Mucosa of descending colon (tissue), 3 donors: ENCODE measurements around the gene BTBD8. TPM values are rescaled to one million over a fixed set of nuclear protein-coding genes. Genes with fewer than 3 reads are reported as not detected.

Experiments
- ATAC-seq: fragments of 200-7000 bp; cut with Tn5 transposase; one replicate; pipeline ENCODE4 v1.9.1; 2020; ENCODE audit warnings: mild to moderate bottlenecking, moderate library complexity
- DNase-seq, 3 donors: peaks; one replicate each; pipeline ENCODE4 v3.0.0-alpha.2; 2020
- H3K36me3 ChIP-seq: fragments of 200-600 bp; one replicate; pipeline ENCODE4 v1.8.0; 2021; ENCODE audit warnings: low read depth, mild to moderate bottlenecking
- H3K4me1 ChIP-seq: fragments of 200-600 bp; one replicate; pipeline ENCODE4 v1.8.0; 2021; ENCODE audit warnings: low read depth, mild to moderate bottlenecking
- H3K4me3 ChIP-seq: fragments of 200-600 bp; one replicate; pipeline ENCODE4 v1.8.0; 2021; ENCODE audit warnings: mild to moderate bottlenecking
- H3K9me3 ChIP-seq: fragments of 200-600 bp; one replicate; pipeline ENCODE4 v1.8.0; 2021; ENCODE audit warnings: mild to moderate bottlenecking
- CTCF ChIP-seq: fragments of 200-600 bp; IDR thresholded peaks from one replicate; pipeline ENCODE4 v1.8.0; 2022; ENCODE audit warnings: antibody characterized with exemption, mild to moderate bottlenecking
- intact Hi-C, 2 donors: fragments of 100-400 bp; cut with DNase I in 1 of 2; cut with micrococcal nuclease in 1 of 2; formaldehyde crosslinking; loops; one replicate each; pipeline versions ENCODE4 v1.11.0 to v1.11.1; 2022; cut with DNase I, micrococcal nuclease
- total RNA-seq, 3 donors: library from RNA; stranded (reverse); fragmentation: NEBNext Ultra II Directional in 2 of 3; extraction: Animal tissue kit (Norgen Biotek cat#: 25700) in 2 of 3; gene quantifications; one replicate each; pipeline versions ENCODE4 v1.2.1 to v1.2.4, GENCODE V29; 2021 to 2023
- donor health status: DM: no; HTN: no; CAD: no; lungs with moderate emphysema.
- donor health status: DM: no; HTN: no; CAD: no.
- donor health status: DM: no; HTN: yes; CAD: no.

BTBD8 gene
- total RNA-seq, 3 donors from 2014 or later: 3.5 to 8.0 (median 7.1) TPM

DNA sequence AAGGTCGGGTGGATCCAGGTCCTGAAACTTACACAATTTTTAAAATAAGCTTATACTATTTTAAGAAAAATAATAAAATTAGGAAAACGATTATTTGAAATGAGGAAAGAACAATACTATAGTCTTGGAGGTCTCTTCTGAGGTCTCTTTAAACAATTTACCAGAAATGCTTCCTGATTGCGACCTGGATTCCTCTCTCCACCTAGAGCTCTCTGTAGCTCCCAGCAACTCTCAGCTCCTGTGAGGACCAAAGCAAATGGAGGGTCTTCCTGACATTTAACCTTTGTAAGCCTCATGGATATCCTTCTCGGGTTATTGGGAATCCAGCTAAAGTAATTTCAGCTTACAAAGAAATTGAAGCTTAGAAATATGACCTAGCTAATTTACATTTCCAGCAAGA is 886 bp downstream of the BTBD8 start:
- Histone ChIP-seq H3K9me3 (peaks cover 16% of the 10 kb centered on the region), H3K4me1 (no peaks in the 10 kb centered on the region), H3K4me3 (peak overlapping the region; percentile 56), H3K36me3 (no peaks in the 10 kb centered on the region)
- no peak for TF ChIP-seq CTCF
- ATAC-seq (no peak), DNase-seq (no peak)
- intact Hi-C loops: no loop called here

DNA sequence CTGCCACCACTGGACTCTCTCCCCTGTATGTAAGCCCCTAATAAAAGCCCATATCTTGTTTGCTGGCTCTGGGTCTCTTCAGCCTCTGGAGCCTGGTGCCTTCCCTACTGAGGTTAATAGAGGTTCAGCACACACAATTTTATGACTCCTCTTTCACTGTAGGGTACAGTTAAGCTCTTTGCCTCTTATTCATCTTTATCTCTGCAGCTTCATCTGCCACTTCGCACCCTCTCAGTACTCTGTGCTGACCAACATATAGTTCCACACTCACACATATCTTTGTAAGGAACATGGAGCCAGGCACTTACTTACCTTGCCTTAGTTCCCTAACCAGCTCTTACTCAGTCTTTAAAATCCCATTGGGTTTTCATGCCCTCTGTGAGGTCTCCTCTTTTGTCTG is 4.5 kb downstream of the BTBD8 start:
- DNase-seq (no peak), ATAC-seq (no peak)
- no peak overlapping the region for H3K4me3 ChIP-seq
- peaks cover 24% of the 10 kb centered on the region for H3K9me3 ChIP-seq
- no peak for TF ChIP-seq CTCF
- H3K4me1 ChIP-seq: no peaks in the 10 kb centered on the region
- no peaks in the 10 kb centered on the region for H3K36me3 ChIP-seq
- intact Hi-C loops: no loop called here

GRCh38 chr1:92085727-92086126 is 5.6 kb downstream of the BTBD8 start:
- peaks cover 24% of the 10 kb centered on the region for H3K9me3 ChIP-seq
- no peak for TF ChIP-seq CTCF
- no peaks in the 10 kb centered on the region for H3K36me3 ChIP-seq
- no peaks in the 10 kb centered on the region for H3K4me1 ChIP-seq
- ATAC-seq (no peak), DNase-seq (peak in 1 of 3 donors; percentile 8)
- H3K4me3 ChIP-seq: no peak overlapping the region
- intact Hi-C loops: no loop called here

- intact Hi-C loops: no loop called here
- Histone ChIP-seq H3K9me3 (peaks cover 24% of the 10 kb centered on the region), H3K36me3 (no peaks in the 10 kb centered on the region), H3K4me1 (no peaks in the 10 kb centered on the region), H3K4me3 (no peak overlapping the region)
- DNase-seq (no peak), ATAC-seq (no peak)
- no peak for TF ChIP-seq CTCF
Measured at GRCh38 chr1:92087542-92087941, 7.4 kb downstream of the BTBD8 start.

GRCh38 chr1:92091625-92092024 is 11.5 kb downstream of the BTBD8 start:
- H3K36me3 ChIP-seq: no peaks in the 10 kb centered on the region
- intact Hi-C loops: no loop called here
- peaks cover 7% of the 10 kb centered on the region for H3K4me1 ChIP-seq
- no peak overlapping the region for H3K4me3 ChIP-seq
- ATAC-seq (no peak), DNase-seq (no peak)
- peaks cover 2% of the 10 kb centered on the region for H3K9me3 ChIP-seq
- no peak for TF ChIP-seq CTCF

GRCh38 chr1:92094090-92094489 is 13.9 kb downstream of the BTBD8 start:
- Histone ChIP-seq H3K36me3 (no peaks in the 10 kb centered on the region), H3K4me3 (no peak overlapping the region), H3K9me3 (no peaks in the 10 kb centered on the region), H3K4me1 (peaks cover 7% of the 10 kb centered on the region)
- intact Hi-C loops: no loop called here
- DNase-seq (no peak), ATAC-seq (no peak)
- no peak for TF ChIP-seq CTCF
